Glutamatergic neuron (in vitro differentiated cells): ENCODE data around the gene ULK4. TPM values are rescaled to one million over a fixed set of nuclear protein-coding genes. Genes with fewer than 3 reads are reported as not detected.

Experiments used
- DNase-seq: peaks from one replicate; pipeline ENCODE4 v3.0.0; 2022
- H3K27ac Mint-ChIP-seq: one replicate; pipeline ENCODE4 v1.8.0; 2020; ENCODE audit warnings: mild to moderate bottlenecking, mixed read lengths, inconsistent platforms; ENCODE audit not compliant: unreplicated experiment
- H3K27me3 Mint-ChIP-seq: one replicate; pipeline ENCODE4 v1.8.0; 2020; ENCODE audit warnings: mild to moderate bottlenecking, moderate library complexity, mixed read lengths, inconsistent platforms; ENCODE audit not compliant: unreplicated experiment
- H3K36me3 Mint-ChIP-seq: one replicate; pipeline ENCODE4 v1.8.0; 2020; ENCODE audit warnings: mild to moderate bottlenecking, mixed read lengths, inconsistent platforms; ENCODE audit not compliant: unreplicated experiment
- H3K4me1 Mint-ChIP-seq: one replicate; pipeline ENCODE4 v1.8.0; 2020; ENCODE audit warnings: mild to moderate bottlenecking, low read depth, mixed read lengths, inconsistent platforms; ENCODE audit not compliant: unreplicated experiment
- H3K4me3 Mint-ChIP-seq: one replicate; pipeline ENCODE4 v1.8.0; 2020; ENCODE audit warnings: mild to moderate bottlenecking, mixed read lengths, inconsistent platforms; ENCODE audit not compliant: unreplicated experiment
- H3K9me3 Mint-ChIP-seq: one replicate; pipeline ENCODE4 v1.8.0; 2020; ENCODE audit warnings: mild to moderate bottlenecking, moderate library complexity, mixed read lengths, inconsistent platforms; ENCODE audit not compliant: unreplicated experiment
- total RNA-seq: library from RNA; stranded (reverse); fragmentation: NEBNext Ultra II Directional; extraction: Animal tissue kit (Norgen Biotek cat#: 25700); gene quantifications from one replicate; pipeline ENCODE4 v1.2.1, GENCODE V29; 2021; ENCODE audit not compliant: unreplicated experiment
- TF ChIP-seq, protein P1 (sequence below): fragments of 200-600 bp; sonication (generic); IDR thresholded peaks from one replicate; pipeline ENCODE4 v1.5.0; 2021; ENCODE audit not compliant: partially characterized antibody, unreplicated experiment

Gene ULK4
- total RNA-seq, 1 donor from 2014 or later = 9.7 TPM

DNA sequence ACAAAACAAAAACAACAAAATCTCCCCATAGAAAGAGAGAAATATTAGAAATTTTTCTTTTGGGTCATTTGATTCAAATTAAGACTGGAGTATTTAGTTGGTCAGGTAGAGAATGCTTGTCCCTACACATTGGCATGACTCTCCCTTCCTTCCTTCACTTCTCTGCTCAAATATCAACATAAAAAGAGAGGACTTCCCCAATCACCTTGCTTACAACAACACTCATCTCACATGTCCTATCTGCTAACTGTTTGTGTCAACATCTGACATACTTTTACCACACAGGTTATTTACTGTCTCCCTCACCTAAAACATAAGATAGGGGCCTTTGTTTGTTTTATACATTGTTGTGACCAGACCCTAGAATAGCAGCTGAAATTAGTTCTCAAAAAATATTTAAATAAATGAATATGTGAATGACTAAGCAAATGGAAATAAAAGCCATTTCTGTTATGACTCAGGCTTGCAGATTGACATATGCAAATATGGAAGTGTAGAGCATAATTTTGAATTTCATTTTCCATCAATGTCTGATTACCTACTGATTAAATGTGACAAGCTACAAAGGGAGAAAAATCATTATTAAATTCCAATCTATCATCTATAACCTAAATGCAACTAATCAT is 457.8 kb downstream of the ULK4 start:
- TF ChIP-seq, protein P1, sequence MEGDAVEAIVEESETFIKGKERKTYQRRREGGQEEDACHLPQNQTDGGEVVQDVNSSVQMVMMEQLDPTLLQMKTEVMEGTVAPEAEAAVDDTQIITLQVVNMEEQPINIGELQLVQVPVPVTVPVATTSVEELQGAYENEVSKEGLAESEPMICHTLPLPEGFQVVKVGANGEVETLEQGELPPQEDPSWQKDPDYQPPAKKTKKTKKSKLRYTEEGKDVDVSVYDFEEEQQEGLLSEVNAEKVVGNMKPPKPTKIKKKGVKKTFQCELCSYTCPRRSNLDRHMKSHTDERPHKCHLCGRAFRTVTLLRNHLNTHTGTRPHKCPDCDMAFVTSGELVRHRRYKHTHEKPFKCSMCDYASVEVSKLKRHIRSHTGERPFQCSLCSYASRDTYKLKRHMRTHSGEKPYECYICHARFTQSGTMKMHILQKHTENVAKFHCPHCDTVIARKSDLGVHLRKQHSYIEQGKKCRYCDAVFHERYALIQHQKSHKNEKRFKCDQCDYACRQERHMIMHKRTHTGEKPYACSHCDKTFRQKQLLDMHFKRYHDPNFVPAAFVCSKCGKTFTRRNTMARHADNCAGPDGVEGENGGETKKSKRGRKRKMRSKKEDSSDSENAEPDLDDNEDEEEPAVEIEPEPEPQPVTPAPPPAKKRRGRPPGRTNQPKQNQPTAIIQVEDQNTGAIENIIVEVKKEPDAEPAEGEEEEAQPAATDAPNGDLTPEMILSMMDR = no peak
- no peak for DNase-seq
- Mint-ChIP-seq H3K4me3 (no peak overlapping the region), H3K4me1 (no peaks in the 10 kb centered on the region), H3K36me3 (peaks cover 10% of the 10 kb centered on the region), H3K27me3 (no peaks in the 10 kb centered on the region), H3K27ac (no peak overlapping the region), H3K9me3 (peaks cover 7% of the 10 kb centered on the region)

DNA sequence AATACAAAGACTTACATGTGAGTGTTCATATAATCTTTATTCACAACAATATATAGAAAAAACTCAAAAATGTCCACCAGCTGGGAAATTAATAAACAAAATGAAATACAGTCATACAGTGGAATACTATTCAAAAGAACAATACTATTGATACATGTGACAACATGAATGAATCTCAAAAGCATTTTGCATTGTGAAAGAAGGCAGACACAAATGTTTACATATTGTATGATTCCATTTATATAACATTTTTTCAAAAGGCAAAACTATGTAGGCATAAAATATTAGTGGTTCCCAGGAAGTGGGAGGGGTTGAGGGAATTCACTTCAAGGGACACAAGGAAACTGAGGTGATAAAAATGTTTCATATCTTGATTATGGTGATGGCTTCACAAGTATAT is 459.4 kb downstream of the ULK4 start:
- H3K9me3 Mint-ChIP-seq = no peaks in the 10 kb centered on the region
- TF ChIP-seq, protein P1 = no peak
- H3K4me3 Mint-ChIP-seq = no peak overlapping the region
- H3K4me1 Mint-ChIP-seq = no peaks in the 10 kb centered on the region
- H3K27me3 Mint-ChIP-seq = no peaks in the 10 kb centered on the region
- no peaks in the 10 kb centered on the region for H3K36me3 Mint-ChIP-seq
- DNase-seq = no peak
- H3K27ac Mint-ChIP-seq = no peak overlapping the region

DNA sequence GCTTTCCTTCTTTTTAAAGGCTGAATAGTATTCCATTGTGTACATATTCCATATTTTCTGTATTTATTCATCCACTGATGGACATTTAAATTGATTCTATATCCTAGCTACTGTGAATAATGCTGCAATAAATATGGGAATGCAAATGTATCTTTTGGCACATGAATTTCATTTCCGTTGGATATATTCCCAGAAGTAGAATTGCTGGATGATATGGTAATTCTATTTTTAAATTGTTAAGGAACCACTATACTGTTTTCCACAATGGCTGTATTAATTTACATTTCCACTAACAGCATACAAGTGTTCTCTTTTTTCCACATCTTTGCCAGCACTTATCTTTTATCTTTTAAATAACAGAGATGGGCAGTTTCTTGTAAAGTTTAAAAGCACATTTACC is 459.9 kb downstream of the ULK4 start:
- H3K27ac Mint-ChIP-seq = no peak overlapping the region
- DNase-seq = no peak
- no peaks in the 10 kb centered on the region for H3K36me3 Mint-ChIP-seq
- H3K4me3 Mint-ChIP-seq = no peak overlapping the region
- no peaks in the 10 kb centered on the region for H3K9me3 Mint-ChIP-seq
- H3K4me1 Mint-ChIP-seq = no peaks in the 10 kb centered on the region
- H3K27me3 Mint-ChIP-seq = no peaks in the 10 kb centered on the region
- TF ChIP-seq, protein P1 = no peak

DNA sequence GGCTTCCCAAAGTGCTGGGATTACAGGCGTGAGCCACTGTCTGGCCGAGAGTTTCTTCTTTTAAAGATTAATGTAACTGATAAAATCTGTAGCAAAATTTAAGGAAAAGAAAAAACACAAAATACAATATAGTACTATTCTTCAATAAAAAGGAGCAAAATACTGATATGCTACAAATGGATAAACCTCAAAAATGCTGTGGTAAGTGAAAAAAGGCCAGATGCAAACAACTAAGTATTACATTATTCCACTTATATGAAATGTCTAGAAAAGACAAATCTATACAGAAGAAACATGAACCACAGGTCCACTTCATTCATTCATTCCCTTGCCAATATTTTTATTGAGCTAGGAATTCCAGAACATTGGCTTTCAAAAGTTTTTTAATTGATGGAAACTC is 463.1 kb downstream of the ULK4 start:
- no peaks in the 10 kb centered on the region for H3K27me3 Mint-ChIP-seq
- no peak overlapping the region for H3K4me3 Mint-ChIP-seq

DNA sequence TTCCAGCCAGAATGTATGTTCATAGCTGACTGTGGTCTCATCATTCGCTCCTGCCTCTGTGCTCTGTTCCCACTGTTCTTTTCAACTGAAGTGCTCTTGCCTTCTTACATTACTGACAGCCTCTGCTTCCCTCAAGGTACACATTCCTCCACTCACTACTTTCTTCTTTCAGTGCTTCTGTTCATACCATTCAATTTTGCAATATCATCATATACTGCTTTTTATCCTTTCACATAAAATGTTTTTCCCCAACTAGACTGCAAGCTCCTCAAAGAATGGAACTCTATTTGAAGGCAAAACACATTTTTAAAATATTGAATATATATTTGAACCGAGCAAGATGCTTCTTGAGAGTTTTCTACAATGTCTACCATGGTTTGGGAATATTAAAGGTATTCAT is 471.5 kb downstream of the ULK4 start:
- Mint-ChIP-seq H3K4me1 (no peaks in the 10 kb centered on the region), H3K27me3 (no peaks in the 10 kb centered on the region), H3K36me3 (no peaks in the 10 kb centered on the region), H3K4me3 (no peak overlapping the region), H3K27ac (no peak overlapping the region), H3K9me3 (no peaks in the 10 kb centered on the region)
- DNase-seq = no peak
- TF ChIP-seq, protein P1 = no peak

More for the DNA sequence above, 463.1 kb downstream of the ULK4 start:
- Mint-ChIP-seq H3K9me3 (no peaks in the 10 kb centered on the region), H3K27ac (no peak overlapping the region), H3K36me3 (no peaks in the 10 kb centered on the region), H3K4me1 (no peaks in the 10 kb centered on the region)
- TF ChIP-seq, protein P1 = no peak
- no peak for DNase-seq
